CD4-positive, alpha-beta T cell treated with Interleukin-10 for 1 hour (primary cell): ENCODE measurements around the gene PCSK5.
"Not testable (repeated sequence)": the region's sequence is repeated elsewhere in the genome, so short reads cannot be mapped to it uniquely, and the experiment has no call there.

Source experiments
- DNase-seq: peaks from one replicate; pipeline ENCODE4 v3.0.0-alpha.2; 2020

The PCSK5 gene

DNA sequence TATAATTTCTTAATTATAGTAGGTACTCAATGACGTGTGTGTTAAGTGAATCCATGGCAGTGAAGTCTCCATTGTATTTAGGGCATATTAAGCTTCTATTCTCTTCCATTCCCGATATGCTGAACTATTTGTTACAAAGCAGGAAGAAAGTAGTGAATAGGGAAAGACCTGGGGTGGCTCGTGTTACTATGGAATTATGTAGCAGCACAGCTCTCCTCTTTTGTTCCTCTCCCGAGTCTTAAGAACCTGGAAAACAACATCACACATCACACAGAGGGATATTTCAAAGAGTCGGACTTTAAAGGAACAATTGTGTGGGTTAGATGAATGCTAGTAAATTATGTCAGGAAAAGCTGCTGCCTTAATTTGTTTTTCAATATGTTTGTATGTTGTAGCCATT lies 131.8 kb downstream of the PCSK5 start:
- DNase-seq, result no peak

DNA sequence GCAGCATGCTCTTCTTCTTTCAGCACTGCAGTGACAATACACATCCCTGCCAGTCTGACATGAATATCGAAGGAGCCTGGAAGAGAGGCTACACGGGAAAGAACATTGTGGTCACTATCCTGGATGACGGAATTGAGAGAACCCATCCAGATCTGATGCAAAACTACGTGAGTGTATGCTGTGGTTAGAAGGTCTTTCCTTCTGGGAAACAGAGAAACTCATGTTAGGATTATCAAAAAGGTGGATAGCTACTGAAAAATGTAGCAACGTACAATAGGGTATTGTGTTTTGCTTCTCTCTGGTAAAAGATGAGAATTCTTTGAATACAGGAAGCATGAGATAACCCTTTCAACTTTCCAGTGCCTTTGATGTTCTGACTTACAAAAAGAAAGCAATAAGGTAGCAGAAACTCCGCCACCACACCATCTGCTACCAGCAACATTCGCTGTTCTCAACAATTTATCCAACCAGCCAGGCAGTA lies 133.3 kb downstream of the PCSK5 start:
- DNase-seq, result peak; percentile 68

DNA sequence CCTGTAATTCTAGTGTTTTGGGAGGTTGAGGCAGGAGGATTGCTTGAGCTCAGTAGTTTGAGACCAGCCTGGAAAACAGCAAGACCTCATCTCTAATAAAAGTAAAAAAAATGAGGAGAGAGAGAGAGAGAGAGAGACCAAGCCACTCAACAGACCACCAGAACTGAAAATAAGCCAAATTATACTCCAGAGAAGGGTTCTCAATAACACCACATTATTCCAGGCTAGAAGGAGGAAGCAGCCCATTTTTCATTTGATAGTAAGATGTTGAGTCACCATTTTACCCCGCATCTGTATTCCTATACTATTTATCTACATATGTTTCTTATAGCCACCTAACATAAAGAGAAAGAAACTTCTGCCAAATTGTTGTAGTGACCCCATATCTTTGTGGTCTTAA lies 134.8 kb downstream of the PCSK5 start:
- DNase-seq, result no peak

DNA sequence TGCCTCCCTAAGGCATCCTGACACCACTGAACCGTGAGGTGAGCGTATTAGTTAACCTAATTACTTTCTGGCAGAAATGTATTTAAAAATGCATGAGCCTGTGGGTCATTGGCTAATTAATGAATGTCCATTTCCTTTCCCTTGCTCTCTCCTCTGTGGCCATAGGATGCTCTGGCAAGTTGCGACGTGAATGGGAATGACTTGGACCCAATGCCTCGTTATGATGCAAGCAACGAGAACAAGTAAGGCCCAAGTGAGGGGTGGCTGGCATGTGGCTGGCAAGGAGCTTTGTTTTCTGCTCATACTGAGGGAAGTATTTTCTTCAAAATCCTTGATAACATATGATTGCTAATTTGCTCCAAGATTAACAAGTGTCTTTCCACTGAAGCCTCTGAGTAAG lies 136.3 kb downstream of the PCSK5 start:
- DNase-seq, result no peak

DNA sequence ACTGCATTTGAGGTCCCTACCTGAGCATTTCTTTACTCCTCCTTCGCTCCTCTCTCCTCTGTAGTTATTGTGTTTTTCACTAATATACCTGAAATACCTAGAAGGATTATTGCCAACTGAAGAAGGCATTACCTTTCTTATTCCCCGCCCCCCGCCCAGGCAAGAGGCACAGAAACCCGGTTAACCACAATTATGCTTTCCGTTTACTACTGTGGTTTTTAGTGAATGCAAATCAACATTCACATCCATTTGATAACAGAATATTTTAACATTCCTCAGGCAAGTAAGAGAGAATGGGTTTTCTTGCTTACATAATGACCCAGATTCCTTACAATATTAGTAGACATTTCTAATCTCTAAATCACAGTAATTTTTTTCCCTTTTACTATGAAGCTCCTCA lies 136.9 kb downstream of the PCSK5 start:
- DNase-seq, result peak; percentile 39

DNA sequence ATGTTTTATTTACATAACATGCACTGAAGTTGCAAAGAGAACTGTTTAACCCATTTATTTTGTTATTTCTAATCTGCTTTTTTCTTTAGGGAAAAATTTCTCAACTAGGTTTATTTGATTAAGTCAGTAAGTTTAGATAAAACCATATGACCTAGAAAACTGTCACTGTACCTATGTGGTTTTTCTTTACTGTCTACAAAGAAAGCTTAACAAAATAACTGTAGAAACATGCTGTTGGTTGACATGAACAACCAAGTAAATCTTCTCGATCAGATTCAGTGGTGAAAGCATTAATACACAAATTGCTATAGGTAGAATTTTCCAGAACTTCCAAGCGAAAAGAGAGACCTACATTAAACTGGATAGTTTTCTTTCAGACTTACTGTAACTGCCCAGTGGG lies 137.4 kb downstream of the PCSK5 start:
- no peak for DNase-seq

DNA sequence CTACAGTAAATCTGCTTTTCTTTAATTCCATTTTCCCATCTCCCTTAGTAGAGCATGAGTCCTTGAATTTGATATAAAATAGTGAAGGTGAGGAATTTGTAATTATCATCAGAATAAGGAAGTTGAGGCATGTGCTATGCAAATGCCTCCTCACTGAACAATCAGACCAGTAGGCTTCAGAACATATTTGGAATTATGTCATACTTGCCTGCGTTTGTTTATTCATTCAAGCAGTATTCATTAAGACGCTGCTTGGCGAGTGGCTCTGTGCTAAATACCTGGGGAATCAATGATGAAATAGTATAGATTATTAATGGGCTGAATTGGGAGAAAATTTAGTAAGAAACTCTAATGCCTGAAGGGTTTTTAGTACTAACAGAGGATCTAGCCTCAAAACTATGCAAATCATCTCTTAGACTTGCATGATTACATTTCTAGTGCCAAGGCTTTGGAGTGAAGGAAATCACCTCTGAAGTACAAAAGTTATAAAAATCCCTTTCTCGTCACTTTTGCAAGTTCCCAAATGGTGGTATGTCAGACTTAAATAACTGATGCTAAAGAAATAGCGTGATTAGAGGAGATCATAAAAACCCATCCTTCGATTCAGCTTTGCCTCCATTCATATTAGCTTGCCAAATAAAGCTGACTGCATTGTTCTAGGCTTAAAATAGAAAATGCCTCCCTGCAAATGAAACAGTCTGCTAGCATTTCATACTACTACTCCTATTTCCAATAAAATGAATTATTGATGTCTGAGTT lies 141.7 kb downstream of the PCSK5 start:
- no peak for DNase-seq

DNA sequence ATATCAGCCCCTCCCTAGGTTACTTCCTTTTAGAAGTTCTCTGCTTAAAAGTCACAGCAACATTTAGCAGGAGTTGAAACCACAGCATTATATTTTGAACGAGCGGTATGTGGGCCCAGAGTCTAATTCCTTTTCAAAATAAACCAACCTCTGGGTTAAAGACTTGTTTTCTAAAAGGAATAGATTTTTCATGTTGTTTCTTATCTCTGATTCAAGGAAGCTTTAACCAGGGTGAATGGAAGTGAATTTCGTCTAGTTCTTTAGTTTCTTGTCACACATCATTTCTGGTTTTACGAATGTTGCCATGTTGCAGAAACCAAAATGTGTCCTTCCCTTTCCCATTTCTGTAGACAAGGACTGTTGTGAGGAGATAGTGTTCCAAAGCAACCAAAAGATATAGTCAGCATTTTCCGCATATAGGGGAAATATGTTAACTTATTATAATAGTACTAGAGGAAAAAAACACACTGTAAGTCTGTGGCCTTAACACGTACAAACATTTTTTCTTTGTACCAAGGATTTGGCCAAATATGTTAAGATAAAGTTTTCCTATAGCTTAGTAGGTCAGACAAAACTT lies 142.4 kb downstream of the PCSK5 start:
- DNase-seq, result no peak

DNA sequence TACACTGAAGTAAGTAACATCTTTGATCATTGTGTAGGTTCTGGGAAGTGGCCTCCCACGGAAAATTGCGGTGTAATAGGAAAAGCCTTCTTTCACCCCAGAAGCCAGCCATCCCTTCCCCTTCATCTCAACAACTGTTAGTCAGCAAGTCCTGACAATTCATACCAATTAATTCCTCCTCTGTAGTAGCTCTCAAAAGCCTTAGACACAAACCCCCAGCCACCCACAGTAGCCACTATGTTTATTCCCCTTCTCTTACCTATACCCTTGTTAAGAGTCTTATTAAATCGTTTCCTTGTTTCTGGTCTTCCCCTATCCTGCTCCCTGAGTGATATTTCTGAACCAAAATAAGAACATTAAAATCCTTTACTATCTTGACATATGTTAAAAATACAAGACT lies 143.6 kb downstream of the PCSK5 start:
- DNase-seq, result no peak

DNA sequence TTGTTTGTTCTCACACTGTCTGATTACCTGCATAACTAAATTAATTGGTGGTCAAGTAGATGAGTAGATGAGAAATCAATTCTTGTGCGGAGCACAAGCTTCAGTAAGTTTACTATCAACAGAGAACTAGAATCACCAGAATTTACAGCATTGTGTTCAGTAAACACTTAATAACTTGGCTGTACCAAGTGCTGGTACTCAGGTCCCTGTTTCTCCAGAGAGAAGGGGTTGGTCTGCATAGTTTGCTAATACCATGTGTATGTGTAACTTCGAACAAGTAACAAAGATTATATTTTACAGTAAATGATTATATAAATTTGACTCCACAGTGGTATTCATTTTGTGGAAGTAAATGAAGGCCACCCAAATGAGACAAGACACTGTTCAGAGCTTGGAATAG lies 146.3 kb downstream of the PCSK5 start:
- DNase-seq, result no peak

DNA sequence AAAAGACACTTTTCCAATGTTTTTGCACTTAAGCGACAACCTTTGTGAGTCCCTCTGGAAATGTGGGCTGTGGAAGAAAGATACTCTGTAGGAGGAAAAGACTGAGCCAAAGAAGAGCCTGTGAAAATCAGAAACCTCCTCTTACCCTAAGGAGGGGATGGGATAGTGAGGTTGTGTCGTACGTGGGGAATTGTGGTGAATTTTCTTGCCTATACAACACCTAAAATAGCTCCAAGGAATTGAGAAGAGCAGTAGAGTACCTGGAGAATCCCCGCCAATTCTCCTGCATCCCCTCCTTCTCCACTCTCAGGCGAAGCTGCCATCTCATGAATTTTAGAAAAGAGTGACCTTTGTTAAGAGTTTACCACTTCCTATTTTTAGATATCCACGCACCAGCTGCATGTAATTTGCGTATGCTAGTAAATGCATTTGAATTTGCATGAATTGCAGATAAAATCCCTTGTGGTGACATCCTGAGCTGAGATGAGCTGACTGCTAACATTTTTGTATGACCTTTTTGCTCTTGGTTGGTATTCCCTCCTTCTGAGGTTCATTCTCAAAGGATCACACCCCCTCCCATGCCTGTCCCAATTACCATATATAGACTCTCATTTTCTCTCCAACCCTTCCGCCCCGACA lies 147.2 kb downstream of the PCSK5 start:
- no peak for DNase-seq

DNA sequence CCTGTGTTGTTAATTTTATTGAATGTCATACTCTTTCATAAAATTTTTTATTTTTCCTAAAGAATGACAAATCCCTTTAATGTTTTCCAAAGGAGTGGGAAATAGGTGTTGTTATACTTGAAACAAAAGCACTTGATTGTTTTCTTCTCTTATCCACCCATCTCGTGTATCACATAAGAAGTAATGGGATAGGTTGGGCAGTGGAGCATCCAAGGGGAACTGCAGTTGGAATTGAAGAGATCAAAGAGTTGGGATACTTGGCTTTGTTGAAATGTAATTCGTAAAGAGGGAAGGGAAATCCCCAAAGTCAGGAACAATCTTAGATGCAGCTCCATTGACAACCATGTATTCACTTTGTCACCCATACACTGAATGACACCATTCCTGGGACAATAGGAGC lies 148.0 kb downstream of the PCSK5 start:
- DNase-seq, result no peak

DNA sequence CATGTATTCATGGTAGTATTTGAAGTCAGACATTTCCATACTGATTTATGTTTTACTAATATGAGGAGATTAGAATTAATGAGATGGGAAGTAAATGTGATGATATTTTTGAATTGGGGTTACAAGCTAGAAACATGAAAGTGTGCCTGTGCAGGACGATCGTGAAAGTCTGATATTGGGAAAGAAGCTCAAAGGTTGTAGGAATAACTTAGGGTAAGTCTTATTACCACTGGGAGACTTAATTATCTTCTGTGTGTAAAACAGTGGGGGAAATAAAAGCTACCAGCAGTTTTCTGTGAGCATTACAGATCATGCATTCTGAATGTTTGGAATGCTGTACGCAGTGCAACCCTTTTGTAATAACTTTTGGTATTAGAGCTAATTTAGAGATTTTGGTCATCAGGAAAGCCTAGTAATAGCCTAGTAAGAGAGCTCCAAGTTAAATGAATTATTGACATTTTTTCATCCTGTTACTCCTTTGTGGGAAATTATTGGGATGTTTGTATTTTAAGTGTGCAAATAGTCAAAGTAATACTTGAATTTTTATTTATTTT lies 153.9 kb downstream of the PCSK5 start:
- DNase-seq, result no peak

DNA sequence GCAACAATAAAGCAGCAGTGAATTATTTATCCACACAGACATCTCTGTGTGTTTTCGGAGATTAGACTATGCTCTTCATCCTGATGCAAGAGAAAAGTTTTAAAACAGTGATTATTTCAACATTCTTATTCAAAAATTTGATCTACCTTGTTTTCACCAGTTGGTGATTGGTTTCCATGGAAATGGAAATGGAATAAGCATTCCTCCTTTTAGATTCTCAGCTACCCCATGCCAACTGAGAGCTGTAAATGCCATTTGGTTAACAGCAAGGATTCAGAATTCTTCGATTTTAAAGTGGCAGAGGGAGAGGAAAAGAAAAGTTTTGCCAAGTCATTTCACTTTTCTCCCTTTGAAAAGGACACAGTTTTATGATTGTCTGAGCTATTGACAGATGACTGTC lies 154.7 kb downstream of the PCSK5 start:
- no peak for DNase-seq

DNA sequence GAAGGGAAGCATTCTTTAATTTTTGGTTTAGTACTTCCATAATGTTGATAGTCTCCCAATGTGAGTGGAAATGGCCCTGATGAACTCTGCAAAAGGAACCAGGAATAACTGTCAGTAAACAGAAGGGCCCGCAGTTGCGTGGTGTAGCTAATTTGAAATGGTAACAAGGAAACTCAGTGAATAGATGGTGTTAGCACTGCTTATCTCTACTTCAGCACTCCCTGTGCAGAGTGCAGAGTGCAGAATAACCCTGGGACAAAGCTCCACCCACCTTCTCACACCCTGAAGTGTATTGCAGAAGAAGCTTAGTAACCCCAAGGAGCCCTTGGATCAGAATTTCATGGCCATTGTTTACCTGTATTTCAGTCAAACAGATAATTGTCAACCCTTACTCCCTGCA lies 158.9 kb downstream of the PCSK5 start:
- no peak for DNase-seq

DNA sequence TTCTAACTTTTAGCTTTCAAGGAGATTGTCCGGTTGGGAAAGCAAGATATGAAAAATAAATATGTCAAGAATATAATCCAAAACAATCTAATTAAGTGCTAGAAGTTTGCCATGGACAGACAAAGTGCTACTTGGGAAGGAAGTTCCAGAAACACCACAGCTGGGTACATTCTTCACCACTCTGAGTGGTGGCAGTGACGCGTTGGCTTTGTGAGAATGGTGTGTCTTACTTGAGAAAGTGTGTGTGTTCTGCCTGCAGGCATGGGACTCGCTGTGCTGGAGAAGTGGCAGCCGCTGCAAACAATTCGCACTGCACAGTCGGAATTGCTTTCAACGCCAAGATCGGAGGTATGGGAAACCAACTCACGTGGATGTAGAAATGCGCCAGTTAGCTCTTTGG lies 177.2 kb downstream of the PCSK5 start:
- DNase-seq, result no peak

DNA sequence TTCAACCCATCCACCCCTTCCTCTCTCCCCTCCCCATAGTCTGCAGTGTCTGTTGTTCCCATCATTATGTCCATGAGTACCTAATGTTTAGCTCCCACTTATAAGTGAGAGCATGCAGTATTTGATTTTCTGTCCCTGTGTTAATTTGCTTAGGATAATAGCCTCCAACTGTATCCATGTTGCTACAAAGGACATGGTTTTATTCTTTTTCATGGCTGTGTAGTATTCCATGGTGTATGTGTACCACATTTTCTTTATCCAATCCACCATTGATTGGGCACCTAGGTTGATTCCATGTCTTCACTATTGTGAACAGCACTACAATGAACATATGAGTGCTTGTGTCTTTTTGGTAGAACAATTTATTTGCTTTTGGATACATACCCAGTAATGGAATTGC lies 187.1 kb downstream of the PCSK5 start:
- no peak for DNase-seq

DNA sequence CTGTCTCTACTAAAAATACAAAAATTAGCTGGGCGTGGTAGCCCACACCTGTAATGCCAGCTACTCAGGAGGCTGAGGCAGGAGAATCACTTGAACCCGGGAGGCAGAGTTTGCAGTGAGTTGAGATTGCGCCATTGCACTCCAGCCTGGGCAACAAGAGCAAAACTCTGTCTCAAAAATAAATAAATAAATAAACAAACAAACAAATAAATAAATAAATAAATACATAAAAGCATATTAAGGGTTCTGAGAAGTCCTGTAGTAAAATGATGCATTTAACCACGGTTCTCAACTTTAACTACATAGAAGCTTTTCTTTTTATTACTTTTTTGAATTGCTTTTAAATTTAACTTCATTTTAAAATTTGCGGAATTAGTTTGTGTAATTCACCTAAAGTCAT lies 190.8 kb downstream of the PCSK5 start:
- not testable (repeated sequence) for DNase-seq

DNA sequence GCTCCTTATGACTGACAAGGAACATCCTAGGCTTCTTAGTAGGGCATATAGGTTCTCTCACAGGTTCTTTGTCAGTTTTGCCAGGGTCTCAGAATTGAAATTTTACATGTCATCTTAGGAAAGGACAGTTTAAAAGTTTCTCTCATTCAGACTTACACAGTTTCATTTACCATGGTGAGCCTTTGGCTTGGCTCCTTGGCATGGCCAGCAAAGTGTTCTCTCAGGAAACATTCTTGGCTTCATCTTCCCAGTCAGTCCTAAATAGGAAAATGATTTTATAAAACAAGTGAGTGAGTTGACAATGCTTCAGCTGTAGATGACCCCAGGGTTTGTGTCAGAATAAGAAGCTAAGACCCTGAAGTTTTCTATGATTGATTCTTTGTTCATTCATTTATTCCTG lies 191.6 kb downstream of the PCSK5 start:
- no peak for DNase-seq

DNA sequence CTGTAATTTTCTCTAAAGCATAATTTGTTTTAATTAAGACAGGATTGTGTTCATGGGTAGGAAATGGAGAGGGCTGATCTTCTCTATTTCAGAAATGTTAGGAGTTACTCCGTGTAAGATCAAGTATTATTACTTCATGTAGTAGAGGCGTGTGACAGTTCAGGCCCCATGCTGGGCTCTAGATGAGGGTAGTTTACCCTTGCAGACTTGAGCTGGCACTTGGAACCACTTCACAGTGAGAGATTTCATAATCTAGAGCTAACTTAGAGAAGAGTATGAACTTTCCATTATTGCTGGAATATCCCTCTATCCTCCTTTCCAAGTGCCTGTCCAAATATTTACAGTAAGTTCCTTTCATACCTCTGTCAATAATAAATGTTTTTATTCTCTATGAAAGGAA lies 195.1 kb downstream of the PCSK5 start:
- DNase-seq, result no peak

DNA sequence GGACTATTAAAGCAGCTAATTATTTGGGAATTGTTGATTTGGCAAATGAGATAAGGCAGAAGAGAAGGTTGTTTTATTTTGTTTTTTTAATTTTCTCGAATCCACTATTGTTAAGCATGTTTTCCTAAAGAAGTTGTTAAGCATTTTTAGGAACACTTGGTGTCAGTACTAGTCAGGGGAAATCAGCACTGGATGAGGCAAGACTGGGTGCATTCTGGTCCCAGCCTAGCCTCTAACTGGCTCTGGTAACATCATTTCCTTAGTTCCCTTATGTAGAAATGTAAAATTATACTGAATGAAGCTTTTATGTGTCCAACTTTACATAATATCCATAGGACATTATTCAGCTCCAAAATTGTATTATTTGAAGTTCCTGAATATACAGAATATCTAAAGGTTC lies 196.1 kb downstream of the PCSK5 start:
- no peak for DNase-seq

DNA sequence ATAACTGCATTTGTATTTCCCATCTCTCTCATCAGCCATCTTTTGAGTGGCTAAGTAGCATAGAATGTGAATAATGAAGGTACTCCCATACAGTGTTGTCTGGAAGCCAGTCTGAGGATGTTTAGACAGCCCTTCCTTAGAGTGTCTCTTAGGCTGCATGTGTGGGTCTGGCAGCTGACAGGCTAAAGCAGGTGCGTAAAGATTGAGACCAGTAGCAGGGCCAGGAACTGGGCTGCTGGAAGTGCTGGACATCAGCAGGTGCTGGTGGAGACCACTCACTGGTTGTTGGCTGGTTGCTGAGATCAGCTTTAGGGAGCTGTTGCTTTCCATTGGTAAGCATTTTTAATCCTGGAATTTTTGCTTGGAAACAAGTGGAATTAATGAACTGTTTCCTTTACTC lies 197.5 kb downstream of the PCSK5 start:
- no peak for DNase-seq

DNA sequence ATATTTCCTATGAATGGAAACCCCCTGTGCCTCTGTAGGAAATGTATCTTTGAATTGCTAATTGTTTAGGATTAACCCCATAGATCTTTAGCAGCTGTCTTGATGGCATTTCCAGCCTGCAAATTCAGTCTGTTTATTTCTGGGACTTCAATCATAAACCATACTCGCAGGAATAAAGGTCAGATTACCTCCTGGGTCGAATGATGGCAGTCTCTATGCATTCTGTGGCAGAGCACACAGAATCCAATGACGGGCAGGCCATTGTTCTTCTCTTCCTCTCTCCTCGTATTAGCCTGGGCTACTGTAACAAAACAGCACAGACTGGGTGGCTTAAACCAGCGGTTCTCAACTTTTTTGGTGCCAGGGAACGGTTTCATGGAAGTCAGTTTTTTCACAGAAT lies 199.9 kb downstream of the PCSK5 start:
- DNase-seq, result no peak

DNA sequence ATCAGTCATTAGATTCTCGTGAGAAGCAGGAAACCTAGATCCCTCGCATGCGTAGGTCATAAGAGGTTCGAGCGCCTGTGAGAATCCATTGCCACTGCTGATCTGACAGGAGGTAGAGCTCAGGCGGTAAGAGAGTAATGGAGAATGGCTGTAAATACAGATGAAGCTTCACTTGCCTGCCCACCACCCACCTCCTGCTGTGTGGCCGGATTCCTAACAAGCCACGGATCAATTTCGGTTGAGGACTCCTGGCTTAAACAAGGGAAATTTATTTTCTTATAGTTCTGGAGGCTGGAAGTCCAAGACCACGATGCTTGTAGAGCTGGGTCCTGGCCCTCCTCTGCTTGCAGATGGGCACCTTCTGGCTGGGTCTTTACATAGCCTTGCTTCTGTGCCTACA lies 200.4 kb downstream of the PCSK5 start:
- DNase-seq, result no peak
